G401.6 (cell line): ENCODE measurements around the gene SMIM14.
"Not testable (repeated sequence)": the region's sequence is repeated elsewhere in the genome, so short reads cannot be mapped to it uniquely, and the experiment has no call there.

Experiments
- FAIRE-seq: peaks from 2 replicates; lab custom pipeline; 2012; peaks lifted over from hg19 to GRCh38; lab: Jason Lieb, UNC

SMIM14 gene

DNA sequence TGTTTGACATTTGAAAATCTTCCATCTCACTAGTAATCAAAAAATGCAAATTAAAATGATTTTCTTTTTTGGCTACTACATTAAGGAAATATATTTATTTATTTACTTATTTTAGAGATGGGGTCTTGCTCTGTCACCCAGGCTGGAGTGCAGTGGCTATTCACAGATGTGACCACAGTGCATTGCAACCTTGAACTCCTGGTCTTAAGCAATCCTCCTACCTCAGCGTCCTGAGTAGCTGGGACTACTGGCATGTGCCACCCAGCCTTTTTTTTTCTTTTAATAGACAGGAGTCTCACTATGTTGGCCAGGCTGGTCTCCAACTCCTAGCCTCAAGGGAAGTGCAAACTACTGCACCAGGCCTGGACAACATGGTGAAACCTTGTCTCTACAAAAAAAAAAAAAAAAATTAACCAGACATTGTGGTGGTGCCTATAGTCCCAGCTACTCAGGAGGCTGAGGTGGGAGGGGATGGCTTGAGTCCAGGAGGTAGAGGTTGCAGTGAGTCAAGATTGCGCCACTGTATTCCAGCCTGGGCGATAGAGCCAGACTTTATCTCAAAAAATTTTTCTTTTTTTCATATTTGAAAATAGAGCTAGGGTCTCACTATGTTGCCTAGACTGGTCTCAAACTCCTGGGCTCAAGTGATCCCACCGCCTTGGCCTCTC is 4.4 kb upstream of the SMIM14 start:
- no peak for FAIRE-seq

DNA sequence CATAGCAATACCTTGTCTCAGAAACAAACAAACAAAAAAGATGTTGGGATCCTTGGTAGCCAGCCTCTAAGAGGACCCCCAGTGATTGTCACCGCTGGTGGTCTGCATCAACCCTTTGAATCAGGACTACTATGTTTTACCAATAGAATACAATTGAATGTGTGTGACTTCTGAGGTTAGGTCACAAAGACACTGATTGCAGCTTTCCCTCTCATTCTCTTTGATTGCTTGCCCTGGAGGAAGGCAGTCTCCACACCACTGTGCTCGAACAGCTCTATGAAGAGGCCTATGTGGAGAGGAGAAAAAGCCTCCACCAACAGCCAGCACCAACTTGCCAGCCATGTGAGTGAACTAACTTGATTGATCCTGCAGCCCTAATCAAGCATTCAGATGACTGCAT is 2.8 kb upstream of the SMIM14 start:
- FAIRE-seq = no peak

DNA sequence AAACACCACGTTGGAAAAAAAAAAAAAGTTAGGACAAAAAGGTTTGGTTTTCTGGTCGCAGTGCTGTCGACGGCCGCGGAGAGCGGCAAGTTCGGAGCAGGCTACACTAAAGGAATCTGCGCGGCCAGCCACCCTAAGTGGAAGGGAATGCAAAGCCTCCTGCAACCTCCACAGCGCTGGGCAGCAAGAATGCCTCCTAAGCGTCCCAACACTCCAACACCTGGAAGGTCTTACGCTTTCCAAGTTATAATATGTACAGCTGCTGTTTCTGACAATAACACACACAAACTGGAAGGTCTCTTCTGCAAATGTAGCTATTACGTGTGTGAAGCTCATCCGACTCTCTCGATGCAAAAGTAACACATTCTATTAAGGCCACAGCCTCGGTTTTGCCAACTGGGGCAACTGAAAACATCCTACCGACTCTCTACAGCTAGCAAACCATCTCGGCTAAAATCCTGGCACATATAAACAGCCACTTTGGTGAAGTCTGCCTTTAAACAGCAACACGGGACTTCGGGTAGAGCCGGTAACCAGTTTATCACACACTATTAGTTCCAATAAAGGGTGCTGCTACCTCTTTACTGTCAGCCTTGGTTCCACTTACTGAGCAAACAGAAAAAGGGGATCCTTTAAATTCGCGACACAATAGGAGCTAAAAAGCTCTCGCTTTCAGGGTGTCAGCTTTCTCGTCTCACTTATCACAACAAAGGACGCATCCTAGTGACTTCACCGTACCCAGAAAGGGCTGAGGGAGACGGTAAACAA is 895 bp downstream of the SMIM14 start:
- FAIRE-seq = no peak

- no peak for FAIRE-seq
These were observed 1.5 kb downstream of the SMIM14 start for GRCh38 chr4:39637221-39637585.

DNA sequence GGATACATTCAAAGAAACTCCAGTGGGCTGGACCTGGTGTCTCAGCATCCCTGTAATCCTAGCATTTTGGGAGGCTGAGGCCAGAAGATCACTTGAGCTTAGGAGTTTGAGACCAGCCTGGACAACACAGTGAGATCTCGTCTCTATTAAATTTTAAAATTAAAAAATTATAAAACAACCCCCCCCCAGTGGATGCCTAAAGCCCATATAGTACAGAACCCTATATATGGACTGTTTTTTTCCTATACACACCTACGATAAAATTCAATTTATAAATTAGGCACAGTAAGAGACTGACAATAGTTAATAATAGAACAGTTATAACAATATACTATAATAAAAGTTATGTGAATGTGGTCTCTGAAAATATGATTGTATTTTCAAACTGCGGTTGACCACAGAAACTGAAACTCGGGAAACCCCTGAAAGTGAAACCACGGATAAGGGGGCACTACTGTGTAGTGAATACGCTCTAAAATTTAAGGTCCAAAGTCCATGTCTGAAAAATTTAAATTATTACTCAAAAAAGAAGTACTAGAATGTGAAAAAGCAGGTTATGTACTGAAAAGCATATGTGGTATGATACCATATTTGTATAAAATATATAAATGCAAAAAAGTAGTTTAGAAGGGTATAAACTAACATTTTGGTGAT is 2.0 kb downstream of the SMIM14 start:
- no peak for FAIRE-seq

DNA sequence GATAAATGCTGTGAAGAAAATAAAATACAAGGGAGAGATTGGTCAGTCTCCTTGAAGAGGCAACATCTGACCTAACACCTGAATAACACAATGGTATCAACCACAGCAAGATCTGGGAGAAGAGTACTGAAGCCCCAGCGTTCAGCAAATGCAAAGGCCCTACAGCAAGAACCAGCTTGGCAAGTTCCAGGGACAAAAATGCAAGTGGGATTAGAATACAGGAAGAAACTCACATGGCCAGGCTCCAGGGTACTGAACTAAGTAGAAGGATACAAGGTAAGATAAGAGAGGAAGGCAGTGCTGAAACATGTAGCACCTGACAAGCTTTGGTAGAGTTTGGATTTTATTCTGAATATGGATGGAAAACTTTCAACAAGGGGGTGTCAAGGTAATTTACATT is 3.6 kb downstream of the SMIM14 start:
- no peak for FAIRE-seq

GRCh38 chr4:39631700-39632079 is 7.0 kb downstream of the SMIM14 start:
- FAIRE-seq = peak; percentile 28

GRCh38 chr4:39627413-39627812 is 11.3 kb downstream of the SMIM14 start:
- FAIRE-seq = no peak

- no peak for FAIRE-seq
These were observed 11.8 kb downstream of the SMIM14 start for GRCh38 chr4:39626913-39627312.

- FAIRE-seq = no peak
These were observed 12.4 kb downstream of the SMIM14 start for GRCh38 chr4:39626261-39626660.

DNA sequence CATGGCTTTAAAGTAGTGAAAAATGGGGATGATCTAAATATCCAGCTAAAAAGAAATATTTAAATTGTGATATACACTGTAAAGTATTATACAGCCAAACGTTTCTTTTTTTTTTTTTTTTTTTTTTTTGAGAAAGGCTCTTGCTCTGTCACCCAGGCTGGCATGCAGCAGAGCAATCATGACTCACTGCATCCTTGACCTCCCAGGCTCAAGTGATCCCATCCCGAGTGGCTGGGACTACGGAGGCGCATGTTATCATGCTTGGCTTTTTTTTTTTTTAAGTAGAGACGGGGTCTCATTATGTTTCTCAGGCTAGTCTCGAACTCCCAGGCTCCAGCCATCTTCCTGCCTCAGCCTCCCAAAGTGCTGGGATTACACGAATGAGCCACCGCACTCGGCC is 17.1 kb downstream of the SMIM14 start:
- no peak for FAIRE-seq

DNA sequence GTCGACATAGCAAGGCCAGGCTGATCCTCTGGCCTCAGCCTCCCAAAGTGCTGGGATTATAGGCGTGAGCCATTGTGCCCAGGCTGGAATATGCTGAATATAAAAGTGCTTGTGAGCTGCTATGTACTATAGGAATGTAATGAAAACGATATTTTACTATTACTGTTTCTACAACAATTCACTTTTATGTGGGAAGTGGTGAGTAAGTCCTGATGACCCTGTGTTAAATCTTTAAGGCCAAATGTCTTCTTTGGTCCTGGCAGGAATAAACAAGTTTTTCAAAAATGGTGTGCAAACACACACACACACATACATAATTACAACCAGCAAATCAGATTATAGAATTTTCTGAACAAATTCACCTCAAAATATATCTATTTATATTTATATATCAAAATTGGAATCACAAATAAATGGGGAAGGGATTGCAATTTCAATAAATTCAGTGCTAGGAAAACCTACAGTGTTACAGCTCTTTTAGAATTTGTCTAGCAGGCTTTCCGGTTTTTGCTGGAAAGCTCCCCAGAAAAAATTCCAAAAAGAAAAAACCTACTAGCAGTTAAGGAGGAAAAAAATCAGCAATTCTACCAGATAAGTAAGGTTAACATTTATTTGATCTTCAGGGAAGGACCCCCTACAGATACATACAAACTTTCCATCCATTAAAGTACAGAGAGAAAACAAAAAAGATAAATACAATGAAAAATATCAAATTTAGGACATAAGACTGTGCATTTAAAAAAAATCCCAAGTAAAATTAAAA is 17.9 kb downstream of the SMIM14 start:
- no peak for FAIRE-seq

GRCh38 chr4:39617534-39617933 is 21.1 kb downstream of the SMIM14 start:
- no peak for FAIRE-seq

DNA sequence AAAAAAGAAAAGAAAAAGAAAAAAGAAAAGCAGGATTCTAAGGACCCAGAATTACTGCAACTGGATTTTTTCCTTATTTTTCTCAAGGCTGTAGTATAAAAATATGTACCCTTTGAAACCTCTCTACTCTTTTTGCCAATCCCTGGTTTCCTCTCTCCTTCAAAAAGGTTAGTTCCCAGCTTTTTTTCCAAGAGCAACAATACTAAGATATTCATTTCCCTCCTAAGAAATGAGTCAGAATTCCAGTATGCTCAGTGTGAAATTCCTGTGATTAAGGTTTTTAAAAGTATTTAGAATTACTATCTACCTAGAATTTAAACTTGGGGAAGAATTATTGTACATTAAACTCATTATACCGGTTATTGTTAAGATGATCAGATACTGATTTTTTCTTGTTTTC is 22.0 kb downstream of the SMIM14 start:
- no peak for FAIRE-seq

GRCh38 chr4:39616112-39616511 is 22.6 kb downstream of the SMIM14 start:
- FAIRE-seq = not testable (repeated sequence)

DNA sequence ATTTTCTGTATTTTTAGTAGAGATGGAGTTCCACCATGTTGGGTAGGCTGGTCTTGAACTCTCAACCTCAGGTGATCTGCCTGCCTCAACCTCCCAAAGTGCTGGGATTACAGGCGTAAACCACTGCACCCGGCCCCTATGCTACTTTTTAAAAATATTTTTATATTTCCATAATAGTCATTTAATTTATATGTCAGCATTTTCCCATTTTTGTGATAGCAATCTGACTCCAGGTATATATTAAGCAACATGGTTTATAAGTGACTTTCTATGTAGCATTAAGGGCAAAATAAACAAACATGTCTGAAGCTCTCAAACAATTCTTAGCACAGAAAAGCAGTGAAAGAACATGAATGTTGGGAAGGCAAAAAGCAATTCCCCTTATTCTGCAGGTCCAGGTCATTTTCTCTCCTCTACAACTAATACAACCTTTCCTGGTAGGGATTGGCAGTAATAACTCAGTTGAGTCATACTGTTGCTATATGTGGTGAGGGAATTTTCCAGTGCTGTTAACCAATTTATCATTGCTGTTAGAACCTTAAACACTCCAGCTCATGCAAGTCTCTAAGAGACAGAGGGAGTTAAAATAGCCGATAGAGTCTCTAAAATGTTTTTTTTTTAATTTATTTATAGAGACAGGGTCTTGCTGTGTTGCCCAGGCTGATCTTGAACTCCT is 24.0 kb downstream of the SMIM14 start:
- no peak for FAIRE-seq

DNA sequence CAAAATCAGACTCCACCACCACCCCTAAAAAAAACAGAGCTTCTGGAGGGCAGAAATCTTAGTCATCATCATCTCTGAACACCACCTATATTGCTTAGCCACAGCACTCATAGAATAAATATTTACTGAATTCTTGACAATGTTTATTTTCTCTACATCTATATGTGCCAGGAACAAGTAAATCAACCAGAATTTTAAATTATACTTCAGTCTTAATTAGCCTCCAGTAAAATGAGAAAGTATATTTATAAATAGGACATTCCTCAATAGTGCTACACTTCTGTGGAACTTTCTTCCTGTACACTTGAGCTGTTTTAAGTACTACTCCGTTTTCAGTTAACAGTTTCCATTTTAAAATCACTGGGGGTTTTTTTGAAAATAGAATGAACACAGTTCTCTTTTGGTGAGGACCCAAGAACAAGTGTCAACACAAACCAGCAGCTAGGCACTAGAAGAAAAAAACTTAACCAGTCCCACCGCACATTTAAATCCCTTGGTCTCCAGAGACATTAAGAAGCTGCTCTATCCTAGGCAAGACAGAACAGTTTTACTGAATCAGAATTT is 25.5 kb downstream of the SMIM14 start:
- no peak for FAIRE-seq

DNA sequence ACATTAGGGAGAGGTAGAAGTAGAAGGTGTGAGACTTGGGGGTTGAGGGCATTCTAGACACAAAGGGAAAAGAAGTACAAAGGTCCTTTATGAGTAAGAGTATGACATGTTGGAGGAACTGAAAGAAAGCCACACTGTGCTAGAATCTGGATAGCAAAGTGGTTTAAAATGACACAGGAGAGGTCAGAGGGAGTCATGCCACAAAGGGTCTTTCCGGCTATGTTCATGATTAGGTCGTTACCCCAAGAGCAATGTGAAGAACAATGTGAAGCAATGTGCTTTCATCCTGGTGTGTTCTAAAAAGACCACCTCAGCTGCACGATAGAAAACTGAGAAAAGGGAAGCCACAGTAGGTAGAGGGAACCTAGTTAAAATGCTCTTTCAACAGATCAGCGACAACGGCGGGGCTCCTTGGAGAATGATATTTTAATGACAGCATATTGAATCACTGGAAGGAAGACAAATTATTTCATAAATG is 29.2 kb downstream of the SMIM14 start:
- FAIRE-seq = no peak

DNA sequence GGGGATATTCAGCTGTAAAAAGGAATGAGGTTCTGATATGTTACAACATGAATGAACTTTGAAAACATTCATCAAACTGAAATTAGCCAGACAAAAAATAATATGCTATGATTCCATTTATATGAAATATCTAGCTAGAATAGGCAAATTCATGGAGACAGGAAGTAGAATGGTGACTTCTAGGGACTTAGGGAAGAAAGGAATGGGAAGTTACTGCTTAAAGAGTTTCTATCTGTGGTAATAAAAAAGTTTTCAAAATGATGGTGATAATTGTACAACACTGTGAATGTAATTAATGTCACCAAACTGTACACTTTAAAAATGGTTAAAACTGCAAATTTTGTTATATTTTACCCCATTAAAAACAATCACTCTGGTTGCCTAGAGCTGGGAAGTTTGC is 30.2 kb downstream of the SMIM14 start:
- no peak for FAIRE-seq

DNA sequence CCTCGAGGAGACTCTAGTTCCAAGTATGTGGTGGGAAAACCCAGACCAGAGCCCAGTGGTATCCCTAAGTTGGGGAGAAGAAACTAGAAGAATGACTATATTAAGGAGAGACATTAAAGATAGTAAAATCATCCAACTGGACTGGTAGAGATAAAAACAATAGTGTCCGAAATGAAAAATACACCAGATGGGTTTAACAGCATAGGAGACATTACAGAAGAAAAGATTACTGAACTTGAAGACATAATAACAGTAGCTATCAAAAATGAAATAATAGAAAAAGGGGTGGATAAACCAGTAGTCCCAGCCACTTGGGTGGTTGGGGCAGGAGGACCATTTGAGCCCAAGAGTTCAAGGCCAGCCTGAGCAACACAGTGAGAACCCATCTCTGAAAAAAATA is 31.9 kb downstream of the SMIM14 start:
- no peak for FAIRE-seq

- no peak for FAIRE-seq
These were observed 40.8 kb downstream of the SMIM14 start for GRCh38 chr4:39597695-39598381.
